GM21576 (cell line): Measurements from ENCODE around the gene RAB40B.
A peak's percentile ranks its signal among the peaks of the same experiment; 100 is the strongest.

Source experiments
- ATAC-seq: cut with Tn5 transposase; IDR thresholded peaks from one replicate; pipeline ENCODE4 v1.9.1; 2021; ENCODE audit warnings: mild to moderate bottlenecking, moderate library complexity; ENCODE audit not compliant: unreplicated experiment

Gene RAB40B

GRCh38 chr17:82653651-82654528, 44.6 kb downstream of the RAB40B start:
- no peak for ATAC-seq

GRCh38 chr17:82650723-82651122, 47.8 kb downstream of the RAB40B start:
- no peak for ATAC-seq

GRCh38 chr17:82649501-82650261, 48.8 kb downstream of the RAB40B start:
- ATAC-seq: no peak

- ATAC-seq: no peak
Observed at GRCh38 chr17:82648742-82649331, 49.7 kb downstream of the RAB40B start.

GRCh38 chr17:82648165-82648668, 50.3 kb downstream of the RAB40B start, which contains the start of gene WDR45B:
TSS of gene WDR45B (minus strand) at chr17:82648444. CDS start at chr17:82648340, 104 bp downstream.
- peak; percentile 73 for ATAC-seq

GRCh38 chr17:82647593-82648164, 50.8 kb downstream of the RAB40B start:
- ATAC-seq: peak; percentile 14

- ATAC-seq: no peak
Observed at GRCh38 chr17:82645516-82645915, 53.0 kb downstream of the RAB40B start.

- ATAC-seq: no peak
Observed at GRCh38 chr17:82644148-82644547, 54.4 kb downstream of the RAB40B start.

- ATAC-seq: no peak
Observed at GRCh38 chr17:82642022-82642421, 56.5 kb downstream of the RAB40B start.

GRCh38 chr17:82640036-82640435, 58.5 kb downstream of the RAB40B start:
- no peak for ATAC-seq

GRCh38 chr17:82639628-82640027, 58.9 kb downstream of the RAB40B start:
- ATAC-seq: no peak

- no peak for ATAC-seq
Observed at GRCh38 chr17:82638183-82638773, 60.2 kb downstream of the RAB40B start.

- ATAC-seq: no peak
Observed at GRCh38 chr17:82636626-82637598, 61.6 kb downstream of the RAB40B start.

GRCh38 chr17:82633343-82633742, 65.2 kb downstream of the RAB40B start:
- ATAC-seq: no peak

- no peak for ATAC-seq
Observed at GRCh38 chr17:82632451-82632850, 66.0 kb downstream of the RAB40B start.

- no peak for ATAC-seq
Observed at GRCh38 chr17:82631544-82631943, 67.0 kb downstream of the RAB40B start.

GRCh38 chr17:82630212-82630611, 68.3 kb downstream of the RAB40B start:
- no peak for ATAC-seq

- ATAC-seq: no peak
Observed at GRCh38 chr17:82629748-82630147, 68.8 kb downstream of the RAB40B start.

- no peak for ATAC-seq
Observed at GRCh38 chr17:82627405-82627804, 71.1 kb downstream of the RAB40B start.
